ENCODE results near the gene SLC16A13.
A peak's percentile ranks its signal among the peaks of the same experiment; 100 is the strongest.
"Not testable (repeated sequence)": the region's sequence is repeated elsewhere in the genome, so short reads cannot be mapped to it uniquely, and the experiment has no call there.

Gene SLC16A13

DNA sequence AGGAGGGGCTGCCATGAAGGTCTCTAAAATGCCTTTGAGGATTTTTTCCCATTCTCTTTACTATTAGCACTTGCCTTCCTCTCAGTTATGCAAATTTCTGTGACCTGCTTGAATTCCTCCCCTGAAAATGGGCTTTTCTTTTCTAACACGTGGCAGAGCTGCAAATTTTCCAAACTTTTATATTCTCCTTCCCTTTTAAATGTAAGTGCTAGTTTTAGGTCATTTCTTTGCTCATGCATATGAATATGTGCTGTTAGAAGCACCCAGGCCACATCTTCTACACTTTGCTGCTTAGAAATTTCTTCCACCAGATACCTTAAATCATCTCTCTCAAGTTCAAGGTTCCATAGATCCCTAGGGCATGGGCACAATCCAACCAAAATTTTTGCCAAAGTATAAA is 32.5 kb downstream of the SLC16A13 start:
- no peak for DNase-seq

DNA sequence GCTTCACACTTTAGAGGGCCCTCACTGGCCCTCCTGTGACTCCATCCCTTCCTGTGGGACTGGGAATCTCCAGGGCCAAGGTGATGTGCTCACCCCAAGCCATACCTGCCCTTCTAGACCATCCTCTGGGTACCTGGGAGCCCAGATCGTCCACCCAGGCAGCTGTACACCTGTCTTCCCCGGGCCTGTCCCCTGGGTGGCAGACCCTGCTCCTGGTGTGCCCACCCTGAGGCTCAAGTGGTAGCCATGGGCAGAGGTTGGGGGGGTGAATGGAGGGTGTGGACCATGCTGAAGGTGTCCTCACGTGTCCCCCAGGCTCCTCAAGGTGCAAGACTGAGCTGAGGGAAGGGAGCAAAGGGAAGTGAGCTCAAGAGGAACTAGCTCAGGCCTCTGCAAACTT is 34.9 kb downstream of the SLC16A13 start:
- DNase-seq: no peak

DNA sequence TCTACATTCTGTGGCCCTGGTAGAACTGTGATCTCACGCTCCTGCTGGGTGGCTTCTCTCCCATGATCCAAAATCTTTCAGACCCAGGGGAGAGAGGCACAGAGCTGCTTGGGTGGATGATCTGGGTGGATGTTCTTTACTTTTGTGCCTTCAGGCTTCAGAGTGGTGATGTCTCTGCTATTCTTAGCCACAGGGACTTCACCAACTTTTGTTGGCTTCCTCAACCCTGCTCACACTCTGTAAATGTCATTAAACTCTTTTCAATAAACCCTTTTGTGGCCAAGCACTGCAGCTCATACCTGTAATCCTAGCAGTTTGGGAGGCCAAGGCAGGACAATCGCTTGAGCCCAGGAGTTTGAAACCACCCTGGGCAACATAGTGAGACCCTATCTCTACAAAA is 36.6 kb downstream of the SLC16A13 start:
- DNase-seq: no peak

DNA sequence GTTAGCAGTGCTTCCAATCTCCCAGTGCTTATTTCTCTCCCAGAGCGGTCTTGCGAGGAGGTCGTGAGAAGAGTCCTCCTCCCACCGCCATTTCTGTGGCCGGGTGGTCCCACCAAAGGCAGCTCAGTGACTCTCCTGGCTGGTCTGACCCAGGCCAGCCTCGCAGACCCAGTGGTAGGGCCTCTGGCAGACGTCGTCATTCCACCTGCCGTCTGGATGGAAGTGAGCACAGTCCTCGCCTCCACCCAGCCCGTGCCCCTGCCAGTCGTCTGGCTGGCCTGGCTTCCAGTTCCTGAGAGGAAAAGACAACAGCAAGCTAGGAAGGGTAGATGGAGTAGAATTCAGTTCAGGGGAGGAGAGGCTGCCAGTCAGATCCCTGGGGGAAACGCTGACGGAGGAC is 39.1 kb downstream of the SLC16A13 start:
- no peak for DNase-seq

DNA sequence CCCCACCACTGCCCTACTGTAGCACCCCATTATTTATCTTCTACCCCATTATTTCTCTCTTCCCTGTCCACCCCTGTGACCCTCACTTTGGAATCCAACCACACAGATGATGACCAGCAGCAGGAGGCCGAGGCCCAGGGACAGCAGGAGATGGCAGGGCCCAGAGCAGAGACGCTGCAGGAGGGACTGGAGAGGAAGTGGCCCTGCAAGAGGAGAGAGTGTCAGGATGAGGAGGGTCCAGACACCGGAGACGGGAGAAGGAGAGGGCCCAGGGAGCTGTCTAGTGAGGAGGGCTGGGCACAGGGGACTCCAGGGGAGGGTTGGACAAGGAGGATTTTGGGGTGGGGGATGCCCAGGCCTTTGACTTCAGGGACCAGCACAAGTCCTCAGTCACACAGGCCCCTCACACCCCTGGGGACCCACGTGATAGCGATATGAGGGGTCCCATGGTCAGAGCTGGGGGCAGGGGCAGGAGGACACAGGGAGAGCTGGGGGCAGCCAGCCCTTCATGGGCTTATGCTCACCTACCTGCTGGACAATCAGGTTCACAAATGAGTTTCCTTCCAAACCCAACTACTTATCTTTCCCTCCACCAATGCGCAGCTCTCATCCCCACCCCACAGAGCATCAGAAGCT is 42.2 kb downstream of the SLC16A13 start:
- no peak for DNase-seq

DNA sequence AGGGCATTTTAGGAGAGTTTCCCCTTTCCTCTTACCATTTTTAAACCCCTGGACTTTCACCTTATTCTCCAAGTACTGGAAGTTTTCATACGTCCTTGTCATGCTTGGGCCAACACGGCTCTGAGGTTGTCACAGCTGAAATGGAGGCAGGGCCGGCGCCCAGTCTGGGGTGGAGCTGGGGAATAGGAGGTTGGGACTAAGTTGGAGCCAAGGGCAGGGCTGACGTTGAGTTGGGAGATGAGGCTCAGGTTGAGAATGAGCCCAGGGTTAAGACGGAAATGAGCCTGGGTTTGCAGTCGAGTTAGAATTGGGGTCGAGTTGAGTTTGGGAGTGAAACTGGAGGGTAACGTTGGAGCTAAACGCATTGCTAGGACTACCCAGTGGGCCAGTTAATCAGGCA is 42.9 kb downstream of the SLC16A13 start:
- no peak for DNase-seq

DNA sequence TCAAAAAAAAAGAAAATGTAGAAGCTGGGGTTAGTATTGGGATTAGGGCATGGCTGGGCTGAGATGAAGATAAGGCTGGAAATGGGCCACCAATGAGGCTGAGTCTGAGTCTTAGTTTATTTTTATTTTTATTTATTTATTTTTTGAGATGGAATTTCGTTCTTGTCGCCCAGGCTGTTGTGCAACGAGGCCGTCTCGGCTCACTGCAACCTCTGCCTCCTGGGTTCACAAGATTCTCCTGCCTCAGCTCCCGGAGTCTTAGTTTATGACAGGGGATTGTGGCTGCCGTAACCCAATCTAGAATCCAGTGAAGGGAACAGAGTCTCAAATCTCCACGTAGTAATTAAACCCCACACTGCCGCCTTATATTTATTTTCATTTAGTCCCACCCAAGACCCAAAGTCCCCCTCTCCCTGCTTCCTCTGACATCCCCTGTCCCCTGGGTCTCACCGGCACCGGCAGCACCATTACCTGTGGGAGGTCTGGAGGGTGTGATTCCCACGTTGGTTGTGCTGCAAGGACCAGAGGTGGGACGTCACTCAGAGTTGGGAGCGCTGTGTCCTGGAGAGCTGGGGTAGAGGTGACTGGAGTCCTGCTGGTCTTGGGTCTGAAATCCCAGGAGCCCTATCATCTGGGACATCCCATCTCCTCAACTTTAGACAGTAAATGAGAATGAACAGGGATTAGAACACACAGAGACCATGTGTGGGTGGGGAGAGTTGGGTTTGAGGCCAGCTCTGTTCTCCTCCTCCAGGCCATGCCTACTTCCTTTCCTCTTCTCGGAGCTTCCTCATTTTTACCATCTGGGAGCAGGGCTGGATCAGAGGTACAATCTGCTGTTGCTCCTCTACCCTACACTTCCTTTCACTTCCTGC is 44.0 kb downstream of the SLC16A13 start, which contains the start of gene CLEC10A:
TSS of gene CLEC10A (minus strand) at position 671 of the 875 bp plus-strand sequence. CDS start 1,439 bp downstream, outside the sequence.
- no peak for DNase-seq

DNA sequence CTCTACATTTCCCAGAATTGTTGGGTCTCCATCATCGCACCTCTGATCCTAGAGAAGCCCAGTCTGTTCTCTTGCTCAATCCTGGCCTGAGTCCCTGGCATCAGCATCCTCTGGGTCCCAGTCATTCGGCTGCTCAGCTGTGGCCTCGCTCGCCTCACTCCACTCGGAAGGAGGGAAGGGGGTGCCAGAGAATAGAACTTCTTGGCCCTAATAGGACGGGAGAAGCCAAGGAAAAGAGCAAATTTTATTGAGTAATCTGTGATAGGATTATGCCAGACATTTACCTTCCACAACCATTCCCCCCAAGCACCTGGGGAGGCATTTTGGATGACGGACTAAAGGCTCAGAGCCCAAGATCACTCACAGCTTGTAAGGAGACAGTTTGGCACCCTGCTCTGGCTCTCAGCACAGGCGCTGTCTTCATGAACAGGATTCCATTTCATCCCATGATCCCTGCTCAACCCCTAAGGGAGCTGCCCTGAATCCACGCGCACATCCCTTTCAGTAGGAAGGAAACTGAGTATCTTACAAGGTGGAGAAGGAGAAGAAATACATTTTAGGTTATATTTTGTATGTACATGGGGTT is 44.7 kb downstream of the SLC16A13 start:
- no peak for DNase-seq

DNA sequence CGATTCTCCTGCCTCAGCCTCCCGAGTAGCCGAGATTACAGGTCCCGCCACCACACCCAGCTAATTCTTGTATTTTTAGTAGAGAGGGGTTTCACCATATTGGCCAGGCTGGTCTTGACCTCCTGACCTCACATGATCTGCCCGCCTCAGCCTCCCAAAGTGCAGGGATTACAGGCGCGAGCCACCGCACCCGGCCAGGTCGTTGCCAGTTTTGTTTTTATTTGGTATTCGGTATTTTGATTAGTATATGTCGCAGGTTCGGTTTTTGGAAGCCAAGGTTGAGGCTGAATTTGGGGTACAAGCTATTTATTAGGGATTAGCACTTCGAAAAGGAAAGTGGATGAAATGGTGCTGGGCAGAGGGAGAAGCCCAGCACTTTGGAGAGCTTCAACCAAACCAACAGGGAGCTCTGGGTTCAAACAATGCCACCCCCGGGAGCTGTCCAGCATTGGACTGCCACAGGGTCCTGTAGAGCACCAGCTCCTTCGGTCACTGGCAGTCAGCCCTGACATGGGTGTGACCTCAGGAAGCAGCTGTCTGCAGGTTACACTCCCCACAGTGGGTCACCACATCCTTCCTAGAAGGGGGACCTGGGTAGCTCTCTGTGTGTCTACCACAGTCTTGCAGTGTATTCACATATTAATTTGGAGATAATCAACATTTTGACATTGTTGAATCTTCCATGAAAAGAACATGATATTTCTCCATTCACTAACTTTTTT is 45.7 kb downstream of the SLC16A13 start:
- peak; percentile 24 for DNase-seq

DNA sequence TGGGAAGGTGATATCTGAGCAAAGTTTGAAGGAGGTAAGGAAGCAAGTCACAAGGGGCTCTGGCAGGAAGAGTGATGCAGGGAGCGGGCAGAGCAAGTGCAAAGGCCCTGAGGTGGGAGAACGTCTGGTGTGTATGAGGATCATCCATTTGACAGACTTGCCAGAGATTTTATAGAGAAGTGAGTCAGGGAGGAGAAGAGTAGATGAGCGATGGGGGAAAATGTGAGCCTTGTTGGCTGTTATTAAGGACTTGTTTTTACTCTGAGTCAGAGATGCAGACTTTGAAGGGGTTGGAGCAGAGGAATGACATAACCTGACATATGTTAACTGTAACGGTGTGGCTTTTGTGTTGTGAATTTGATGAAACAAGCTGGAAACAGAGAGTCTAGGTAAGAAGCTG is 47.8 kb downstream of the SLC16A13 start:
- DNase-seq: no peak

DNA sequence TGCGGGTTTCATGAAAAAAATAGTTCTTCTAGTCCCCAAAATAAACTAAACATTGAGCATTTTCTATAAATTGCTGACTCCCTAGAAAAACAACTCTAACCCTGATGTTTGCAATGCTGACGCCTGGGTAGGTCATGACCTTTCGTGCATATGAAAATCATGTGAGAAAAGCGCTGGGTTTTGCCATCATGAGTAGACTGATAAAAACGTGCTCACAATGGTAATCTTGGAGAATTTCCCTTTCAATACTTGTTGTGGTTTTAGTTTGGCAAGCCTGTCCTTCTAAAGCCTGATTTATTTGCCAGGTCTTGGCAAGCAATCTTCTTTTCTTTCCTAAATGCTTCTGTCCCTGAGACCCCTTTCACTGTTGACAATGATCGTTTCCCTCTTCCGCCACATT is 48.3 kb downstream of the SLC16A13 start:
- DNase-seq: no peak

DNA sequence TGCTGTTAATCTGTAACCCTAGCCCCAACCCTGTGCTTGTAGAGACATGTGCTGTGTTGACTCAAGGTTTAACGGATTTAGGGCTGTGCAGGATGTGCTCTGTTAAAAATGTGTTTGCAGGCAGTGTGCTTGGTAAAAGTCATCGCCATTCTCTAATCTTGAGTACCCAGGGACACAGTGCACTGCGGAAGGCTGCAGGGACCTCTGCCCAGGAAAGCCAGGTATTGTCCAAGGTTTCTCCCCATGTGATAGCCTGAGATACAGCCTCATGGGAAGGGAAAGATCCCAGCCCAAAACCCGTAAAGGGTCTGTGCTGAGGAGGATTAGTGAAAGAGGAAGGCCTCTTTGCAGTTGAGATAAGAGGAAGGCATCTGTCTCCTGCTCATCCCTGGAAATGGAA is 52.6 kb downstream of the SLC16A13 start:
- DNase-seq: not testable (repeated sequence)

DNA sequence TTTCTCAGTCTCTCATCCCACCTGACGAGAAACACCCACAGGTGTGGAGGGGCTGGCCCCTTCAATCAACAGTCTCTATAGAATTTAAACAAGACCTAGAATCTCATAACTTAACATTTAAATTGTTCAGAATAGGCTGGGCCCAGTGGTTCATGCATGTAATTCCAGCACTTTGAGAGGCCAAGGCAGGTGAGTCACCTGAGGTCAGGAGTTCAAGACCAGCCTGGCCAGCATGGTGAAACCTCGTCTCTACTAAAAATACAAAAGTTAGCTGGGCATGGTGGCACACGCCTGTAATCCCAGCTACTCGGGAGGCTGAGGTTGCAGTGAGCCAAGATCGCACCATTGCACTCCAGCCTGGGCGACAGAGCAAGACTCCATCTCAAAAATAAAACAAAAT is 53.8 kb downstream of the SLC16A13 start:
- DNase-seq: not testable (repeated sequence)
